NB4 (cell line): ENCODE measurements around the gene MYNN.

Experiments used
- CTCF ChIP-seq: IDR thresholded peaks from one replicate; pipeline ENCODE4 v1.5.1; 2012; ENCODE audit warnings: low read depth, low read length
- MYC ChIP-seq: IDR thresholded peaks from 2 replicates; pipeline ENCODE4 v1.6.1; 2011; ENCODE audit warnings: low read depth, low read length
- POLR2A ChIP-seq: IDR thresholded peaks from 2 replicates; pipeline ENCODE4 v1.6.1; 2011; ENCODE audit warnings: mild to moderate bottlenecking; ENCODE audit not compliant: insufficient read length; ENCODE audit errors: extremely low read depth
- TF ChIP-seq, protein P1 (sequence below): IDR thresholded peaks from 2 replicates; pipeline ENCODE4 v1.6.1; 2011; ENCODE audit warnings: low read depth, low read length

DNA sequence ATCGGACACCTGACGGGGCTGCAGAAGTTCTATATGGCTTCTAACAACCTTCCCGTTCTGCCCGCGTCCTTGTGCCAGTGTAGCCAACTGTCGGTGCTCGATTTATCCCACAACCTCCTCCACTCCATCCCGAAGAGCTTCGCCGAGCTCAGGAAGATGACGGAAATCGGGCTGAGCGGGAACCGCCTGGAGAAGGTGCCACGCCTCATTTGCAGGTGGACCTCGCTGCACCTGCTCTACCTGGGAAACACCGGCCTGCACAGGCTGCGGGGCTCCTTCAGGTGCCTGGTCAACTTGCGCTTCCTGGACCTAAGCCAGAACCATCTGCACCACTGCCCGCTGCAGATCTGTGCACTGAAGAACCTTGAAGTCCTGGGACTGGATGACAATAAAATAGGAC, 49.3 kb downstream of the MYNN start:
- TF ChIP-seq POLR2A (no peak), CTCF (no peak), MYC (no peak)
- TF ChIP-seq, protein P1, sequence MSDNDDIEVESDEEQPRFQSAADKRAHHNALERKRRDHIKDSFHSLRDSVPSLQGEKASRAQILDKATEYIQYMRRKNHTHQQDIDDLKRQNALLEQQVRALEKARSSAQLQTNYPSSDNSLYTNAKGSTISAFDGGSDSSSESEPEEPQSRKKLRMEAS, result no peak
